Effector memory CD8-positive, alpha-beta T cell (primary cell): Measurements from ENCODE around the gene TAF1C.
A peak's percentile ranks its signal among the peaks of the same experiment; 100 is the strongest.

ENCODE experiments used
- ATAC-seq: fragments of 150-1000 bp; cut with Tn5 transposase; replicated peaks from 2 replicates; pipeline ENCODE4 v1.10.0; 2021; ENCODE audit warnings: mild to moderate bottlenecking, moderate library complexity
- DNase-seq, 3 experiments: peaks; one replicate each; pipeline ENCODE4 v3.0.0; 2021
- H3K27ac Mint-ChIP-seq, 2 donors: one replicate each; pipeline ENCODE4 v1.8.0; 2022; ENCODE audit warnings: mild to moderate bottlenecking in 2 of 2, mixed read lengths in 2 of 2, moderate library complexity in 2 of 2
- H3K27me3 Mint-ChIP-seq, 2 donors: one replicate each; pipeline ENCODE4 v1.8.0; 2022; ENCODE audit warnings: mixed read lengths in 2 of 2
- H3K36me3 Mint-ChIP-seq: one replicate; pipeline ENCODE4 v1.8.0; 2022; ENCODE audit warnings: mild to moderate bottlenecking, moderate library complexity, mixed read lengths; ENCODE audit not compliant: insufficient read depth
- H3K4me1 Mint-ChIP-seq, 2 donors: one replicate each; pipeline ENCODE4 v1.8.0; 2022; ENCODE audit warnings: low read depth in 2 of 2, mixed read lengths in 2 of 2
- H3K4me3 Mint-ChIP-seq, 2 donors: one replicate each; pipeline ENCODE4 v1.8.0; 2022; ENCODE audit warnings: mild to moderate bottlenecking in 2 of 2, mixed read lengths in 2 of 2, moderate library complexity in 2 of 2
- H3K9me3 Mint-ChIP-seq, 2 donors: one replicate each; pipeline ENCODE4 v1.8.0; 2022; ENCODE audit warnings: mixed read lengths in 2 of 2

Gene TAF1C

DNA sequence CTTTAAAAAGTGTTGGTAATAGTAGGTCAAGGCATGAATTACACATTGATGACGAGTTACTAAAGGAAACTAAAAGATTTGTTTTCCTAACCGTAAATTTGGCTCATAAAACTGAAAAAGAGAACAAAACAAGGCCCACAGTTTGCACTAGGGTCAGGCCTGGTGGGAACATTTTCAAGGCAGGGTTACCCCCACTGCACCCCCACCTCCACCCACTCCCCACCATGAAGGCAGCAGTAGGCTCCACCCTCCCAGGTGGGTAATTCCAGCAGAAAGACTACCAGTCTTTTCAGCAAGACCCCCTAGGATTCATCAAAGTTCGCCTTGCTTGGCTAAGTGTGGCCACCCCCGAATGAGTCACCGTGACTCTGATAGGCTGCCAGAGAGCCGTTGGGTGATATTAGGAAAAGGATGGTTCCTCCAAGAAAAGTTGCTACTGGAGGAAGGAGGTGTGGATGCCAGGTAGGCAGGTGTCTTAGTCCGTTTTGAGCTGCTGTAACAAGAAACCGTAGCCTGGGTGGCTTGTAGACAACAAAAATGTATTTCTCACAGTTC lies 33.1 kb downstream of the TAF1C start:
- no peaks in the 10 kb centered on the region for H3K9me3 Mint-ChIP-seq
- DNase-seq (no peak), ATAC-seq (no peak)
- H3K4me1 Mint-ChIP-seq, result no peaks in the 10 kb centered on the region
- H3K4me3 Mint-ChIP-seq, result no peak overlapping the region
- H3K36me3 Mint-ChIP-seq, result no peaks in the 10 kb centered on the region
- peaks cover 46 to 62% of the 10 kb centered on the region in 2 donors for H3K27me3 Mint-ChIP-seq
- no peak overlapping the region for H3K27ac Mint-ChIP-seq

- peaks cover 20 to 40% of the 10 kb centered on the region in 2 donors for H3K27me3 Mint-ChIP-seq
- H3K4me1 Mint-ChIP-seq, result no peaks in the 10 kb centered on the region
- no peak overlapping the region for H3K4me3 Mint-ChIP-seq
- DNase-seq (no peak), ATAC-seq (no peak)
- H3K36me3 Mint-ChIP-seq, result no peaks in the 10 kb centered on the region
- no peaks in the 10 kb centered on the region for H3K9me3 Mint-ChIP-seq
- H3K27ac Mint-ChIP-seq, result peak overlapping the region; percentile 12 to 59
Measured at GRCh38 chr16:84150926-84151325, 35.9 kb downstream of the TAF1C start.

GRCh38 chr16:84144859-84145639 lies 41.8 kb downstream of the TAF1C start, which contains the start of the genes DNAAF1 and HSDL1:
DNAAF1 (plus strand) TSS chr16:84145308; CDS start chr16:84145441, 133 bp downstream.
HSDL1 (minus strand) TSS chr16:84145177; CDS start chr16:84131321, 13,856 bp downstream.
- Mint-ChIP-seq H3K4me3 (peak within 1 kb of the TSS; percentile 98), H3K27ac (peak within 1 kb of the TSS; percentile 88 to 97), H3K27me3 (peaks cover 0 to 9% of the 10 kb centered on the region in 2 donors), H3K4me1 (peaks cover 16 to 18% of the 10 kb centered on the region in 2 donors), H3K9me3 (no peaks in the 10 kb centered on the region), H3K36me3 (peaks cover 15% of the 10 kb centered on the region)
- DNase-seq, result peak; percentile 93 to 96 (median 94)
- peak; percentile 84 for ATAC-seq

DNA sequence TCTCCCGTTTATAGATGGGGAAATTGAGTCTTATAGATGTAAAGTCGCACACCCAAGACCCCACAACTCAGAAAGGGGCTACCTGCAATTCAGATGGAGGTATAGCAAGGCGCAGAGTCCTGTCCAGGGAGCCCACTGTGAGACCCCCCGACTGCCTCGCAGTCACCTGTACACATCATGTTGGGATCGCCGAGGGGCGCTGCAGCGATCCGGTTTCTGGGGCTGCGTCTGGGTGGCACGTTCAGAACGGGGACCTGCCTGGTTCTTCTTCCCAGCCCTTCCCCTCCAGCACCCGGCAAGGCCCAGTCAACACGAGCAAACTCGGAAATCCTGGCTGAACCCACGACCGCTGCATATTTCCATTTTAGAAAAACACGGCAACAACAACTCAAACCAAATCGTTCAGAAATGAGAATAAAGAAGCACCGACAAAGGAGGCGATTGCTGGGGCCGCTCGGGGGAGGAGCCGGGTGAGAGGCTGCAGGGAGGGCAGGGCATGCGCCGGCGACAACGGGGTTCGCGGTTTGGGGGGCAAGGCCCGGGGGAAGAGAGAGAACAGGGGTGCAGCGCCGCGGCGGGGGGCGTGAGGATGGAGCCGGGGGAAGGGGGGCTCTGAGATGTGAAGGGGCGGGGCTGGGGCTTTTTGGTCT lies 42.5 kb downstream of the TAF1C start:
- peak; percentile 33 to 38 (median 35) for DNase-seq
- peak overlapping the region; percentile 98 for H3K4me3 Mint-ChIP-seq
- peaks cover 16% of the 10 kb centered on the region for H3K36me3 Mint-ChIP-seq

GRCh38 chr16:84143784-84144199 lies 43.1 kb downstream of the TAF1C start:
- DNase-seq (no peak), ATAC-seq (no peak)
- peaks cover 0 to 6% of the 10 kb centered on the region in 2 donors for H3K27me3 Mint-ChIP-seq
- peak overlapping the region; percentile 98 for H3K4me3 Mint-ChIP-seq
- peaks cover 16 to 23% of the 10 kb centered on the region in 2 donors for H3K4me1 Mint-ChIP-seq
- H3K36me3 Mint-ChIP-seq, result peaks cover 16% of the 10 kb centered on the region
- H3K27ac Mint-ChIP-seq, result peak overlapping the region; percentile 88 to 97
- no peaks in the 10 kb centered on the region for H3K9me3 Mint-ChIP-seq

More for the DNA sequence above, 42.5 kb downstream of the TAF1C start:
- peak; percentile 65 for ATAC-seq
- Mint-ChIP-seq H3K27ac (peak overlapping the region; percentile 88 to 97), H3K9me3 (no peaks in the 10 kb centered on the region), H3K27me3 (peaks cover 0 to 9% of the 10 kb centered on the region in 2 donors), H3K4me1 (peaks cover 16 to 18% of the 10 kb centered on the region in 2 donors)

- Mint-ChIP-seq H3K9me3 (no peaks in the 10 kb centered on the region), H3K27ac (no peak overlapping the region), H3K36me3 (peaks cover 16% of the 10 kb centered on the region), H3K4me3 (peak overlapping the region in 1 of 2 donors; percentile 98), H3K27me3 (no peaks in the 10 kb centered on the region), H3K4me1 (peaks cover 16 to 24% of the 10 kb centered on the region in 2 donors)
- no peak for ATAC-seq
- no peak for DNase-seq
Measured at GRCh38 chr16:84143081-84143480, 43.8 kb downstream of the TAF1C start.

DNA sequence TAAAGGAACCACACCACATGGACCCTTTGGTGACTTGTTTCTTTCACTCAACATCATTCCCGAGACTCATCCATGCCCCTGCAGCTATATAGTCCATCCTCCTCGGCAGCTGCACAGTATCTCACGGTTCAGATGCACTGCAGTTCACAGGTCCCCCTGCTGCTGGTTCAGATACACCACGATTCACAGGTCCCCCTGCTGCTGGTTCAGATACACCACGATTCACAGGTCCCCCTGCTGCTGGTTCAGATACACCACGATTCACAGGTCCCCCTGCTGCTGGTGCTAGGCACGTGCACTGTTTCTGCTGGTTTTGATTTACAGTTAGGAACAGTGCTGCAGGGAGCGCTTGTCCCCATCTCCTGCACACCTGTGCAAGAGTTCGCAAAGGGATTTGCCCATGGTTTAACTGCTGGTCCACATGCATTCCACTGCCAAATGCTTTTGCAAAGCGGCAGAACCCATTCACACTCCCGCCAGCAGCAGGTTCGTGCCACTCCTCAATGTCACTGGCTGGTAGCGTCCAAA lies 45.6 kb downstream of the TAF1C start:
- Mint-ChIP-seq H3K4me1 (peaks cover 16 to 33% of the 10 kb centered on the region in 2 donors), H3K27ac (no peak overlapping the region), H3K4me3 (no peak overlapping the region), H3K9me3 (no peaks in the 10 kb centered on the region), H3K27me3 (no peaks in the 10 kb centered on the region), H3K36me3 (peaks cover 16% of the 10 kb centered on the region)
- no peak for DNase-seq
- ATAC-seq, result no peak

- H3K27me3 Mint-ChIP-seq, result no peaks in the 10 kb centered on the region
- peaks cover 16 to 35% of the 10 kb centered on the region in 2 donors for H3K4me1 Mint-ChIP-seq
- H3K27ac Mint-ChIP-seq, result no peak overlapping the region
- ATAC-seq (no peak), DNase-seq (no peak)
- H3K4me3 Mint-ChIP-seq, result no peak overlapping the region
- H3K9me3 Mint-ChIP-seq, result no peaks in the 10 kb centered on the region
- H3K36me3 Mint-ChIP-seq, result peaks cover 12% of the 10 kb centered on the region
Measured at GRCh38 chr16:84139628-84140258, 47.1 kb downstream of the TAF1C start.

DNA sequence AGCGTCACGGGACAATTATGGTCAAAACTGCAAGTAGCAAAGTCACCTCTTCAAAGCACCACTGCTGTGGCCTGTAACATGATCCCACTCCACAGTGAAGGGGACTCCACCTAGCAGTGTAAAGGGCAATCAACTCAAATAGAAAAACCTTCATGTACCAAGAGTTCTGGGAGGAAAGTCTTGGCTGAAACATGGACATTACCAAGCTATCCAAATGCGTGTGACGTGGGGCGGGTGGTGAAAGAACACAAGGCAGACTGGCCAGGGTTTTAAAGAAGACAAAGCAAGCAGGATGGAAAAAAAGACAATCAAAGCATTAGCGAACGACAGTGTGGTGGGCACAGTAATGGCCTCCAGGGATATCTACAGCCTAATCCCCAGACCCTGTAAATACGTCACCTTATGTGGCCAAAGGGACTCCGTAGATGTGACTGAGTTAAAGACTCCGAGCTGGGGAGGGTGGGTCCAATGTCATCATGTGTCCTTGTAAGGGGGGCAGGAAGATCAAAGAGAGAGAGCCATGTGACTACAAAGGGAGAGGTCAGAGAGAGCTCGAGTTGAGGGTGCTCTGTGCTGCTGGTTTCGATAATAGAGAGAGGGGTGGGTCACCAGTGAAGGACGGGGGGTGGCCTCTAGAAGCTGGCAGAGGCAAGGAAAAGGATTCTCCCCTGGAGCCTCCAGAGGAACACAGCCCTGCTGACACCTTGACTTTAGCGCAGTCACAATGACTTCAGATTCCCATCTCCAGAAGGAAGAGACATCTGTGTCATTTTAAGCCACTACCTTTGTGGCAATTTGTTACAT lies 47.8 kb downstream of the TAF1C start:
- Mint-ChIP-seq H3K4me1 (peaks cover 10 to 30% of the 10 kb centered on the region in 2 donors), H3K27me3 (no peaks in the 10 kb centered on the region), H3K4me3 (no peak overlapping the region), H3K9me3 (no peaks in the 10 kb centered on the region), H3K36me3 (peaks cover 6% of the 10 kb centered on the region), H3K27ac (peak overlapping the region in 1 of 2 donors; percentile 52)
- no peak for DNase-seq
- no peak for ATAC-seq

DNA sequence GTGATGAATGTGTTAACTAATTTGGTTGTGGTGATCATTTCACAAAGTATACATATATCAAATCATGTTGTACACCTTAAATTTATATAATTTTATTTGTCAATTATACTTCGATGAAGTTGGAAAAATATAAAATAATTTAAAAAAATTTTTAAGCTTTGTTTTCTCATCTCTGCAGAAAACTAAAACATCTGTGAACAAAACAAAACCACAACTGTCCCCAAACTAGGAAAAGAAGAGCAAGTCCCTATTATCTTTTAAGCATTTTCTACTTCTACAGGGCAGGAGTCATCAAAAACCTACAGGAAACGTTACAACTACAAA lies 48.4 kb downstream of the TAF1C start:
- Mint-ChIP-seq H3K9me3 (no peaks in the 10 kb centered on the region), H3K4me3 (no peak overlapping the region), H3K36me3 (peaks cover 6% of the 10 kb centered on the region), H3K4me1 (peaks cover 6 to 29% of the 10 kb centered on the region in 2 donors), H3K27me3 (no peaks in the 10 kb centered on the region), H3K27ac (peak overlapping the region in 1 of 2 donors; percentile 52)
- DNase-seq, result no peak
- ATAC-seq, result no peak

DNA sequence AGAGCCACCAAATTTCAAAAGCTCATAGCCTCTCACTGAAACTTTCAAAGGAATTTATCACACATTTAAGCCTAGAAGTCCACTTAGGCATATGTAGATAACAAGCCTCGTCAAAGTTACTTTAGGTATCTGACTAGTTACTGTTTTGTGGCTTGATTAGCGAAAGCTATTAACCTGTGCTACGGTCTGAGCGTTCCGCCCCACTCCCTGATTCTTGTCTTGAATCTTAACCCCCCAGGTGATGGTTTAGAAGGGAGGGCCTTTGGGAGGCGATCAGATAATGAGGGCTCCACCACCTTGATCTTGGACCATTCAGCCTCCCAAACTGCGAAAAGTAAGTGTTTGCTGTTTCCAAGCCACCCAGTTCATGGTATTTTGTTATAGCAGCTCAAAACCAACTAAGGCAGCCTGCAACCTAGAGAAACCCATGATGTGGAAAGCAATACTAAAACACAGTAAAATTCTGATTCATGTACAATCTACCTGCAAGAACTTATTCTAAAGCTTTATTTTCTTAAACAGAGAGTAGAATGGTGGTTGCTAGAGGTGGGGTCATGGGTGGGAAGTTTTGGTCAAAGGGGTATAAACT lies 49.0 kb downstream of the TAF1C start:
- ATAC-seq, result no peak
- Mint-ChIP-seq H3K4me1 (peaks cover under 1 to 27% of the 10 kb centered on the region in 2 donors), H3K27ac (no peak overlapping the region), H3K27me3 (no peaks in the 10 kb centered on the region), H3K36me3 (peaks cover 6% of the 10 kb centered on the region), H3K4me3 (no peak overlapping the region), H3K9me3 (no peaks in the 10 kb centered on the region)
- DNase-seq, result no peak

- Mint-ChIP-seq H3K27ac (no peak overlapping the region), H3K4me1 (peaks cover 0 to 27% of the 10 kb centered on the region in 2 donors), H3K9me3 (no peaks in the 10 kb centered on the region), H3K4me3 (no peak overlapping the region), H3K36me3 (peaks cover 6% of the 10 kb centered on the region), H3K27me3 (no peaks in the 10 kb centered on the region)
- DNase-seq, result no peak
- no peak for ATAC-seq
Measured at GRCh38 chr16:84137287-84137686, 49.6 kb downstream of the TAF1C start.
